Measurements from ENCODE around the gene SNN.

DNA sequence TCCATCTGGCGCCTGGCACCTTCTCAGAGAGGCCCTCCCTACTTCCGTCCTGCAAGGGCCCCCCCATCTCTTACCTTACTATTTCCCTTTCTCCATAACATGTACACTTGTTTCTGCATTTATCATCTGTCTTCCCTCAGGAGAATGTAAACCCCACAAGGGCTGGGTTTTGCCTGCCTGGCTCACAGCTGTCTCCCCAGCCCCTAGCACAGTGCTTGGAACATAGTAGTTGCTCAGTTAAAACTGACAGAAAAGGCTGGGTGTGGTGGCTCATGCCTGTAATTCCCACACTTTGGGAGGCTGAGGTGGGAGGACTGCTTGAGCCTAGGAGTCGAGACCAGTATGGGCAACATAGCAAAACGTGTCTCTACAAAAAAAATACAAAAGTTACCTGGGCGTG is 5.7 kb upstream of the SNN start:
- no peak for TF ChIP-seq CBX5 (IDR thresholded peaks at IDR 0.05; ENCODE audit: low read depth, low read length)
- TF ChIP-seq, protein P1, sequence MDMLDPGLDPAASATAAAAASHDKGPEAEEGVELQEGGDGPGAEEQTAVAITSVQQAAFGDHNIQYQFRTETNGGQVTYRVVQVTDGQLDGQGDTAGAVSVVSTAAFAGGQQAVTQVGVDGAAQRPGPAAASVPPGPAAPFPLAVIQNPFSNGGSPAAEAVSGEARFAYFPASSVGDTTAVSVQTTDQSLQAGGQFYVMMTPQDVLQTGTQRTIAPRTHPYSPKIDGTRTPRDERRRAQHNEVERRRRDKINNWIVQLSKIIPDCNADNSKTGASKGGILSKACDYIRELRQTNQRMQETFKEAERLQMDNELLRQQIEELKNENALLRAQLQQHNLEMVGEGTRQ (IDR thresholded peaks at IDR 0.05; ENCODE audit: low read length): no peak
